H1 (cell line): ENCODE data around the gene CTNND2. TPM values are rescaled to one million over a fixed set of nuclear protein-coding genes. Genes with fewer than 3 reads are reported as not detected.
"Not testable (repeated sequence)": the region's sequence is repeated elsewhere in the genome, so short reads cannot be mapped to it uniquely, and the experiment has no call there.

Experiments used
- CTCF ChIA-PET: fragments of 300-600 bp; sonication (Branson Sonifier 250); formaldehyde crosslinking; loops from one replicate; lab custom pipeline; 2021; ENCODE audit not compliant: partially characterized antibody; lab: Charles Lee
- POLR2A ChIA-PET: fragments of 300-600 bp; sonication (Branson Sonifier 250); formaldehyde crosslinking; loops from one replicate; lab custom pipeline; 2021; ENCODE audit warnings: inconsistent platforms; ENCODE audit not compliant: partially characterized antibody; lab: Charles Lee
- DNase-seq, 2 experiments: peaks; one replicate each; pipeline versions ENCODE4 v3.0.0 to v3.0.0-alpha.2; 2010 to 2022; ENCODE audit warnings: low spot score in 2 of 2, low read depth in 1 of 2, mixed read lengths in 1 of 2
- FAIRE-seq: peaks from 2 replicates; lab custom pipeline; 2011; peaks lifted over from hg19 to GRCh38; lab: Jason Lieb, UNC
- H2AFZ ChIP-seq: 2 replicates; pipeline ENCODE4 v1.8.1; 2012; ENCODE audit warnings: low read length, inconsistent platforms
- H2AK5ac ChIP-seq: 2 replicates; pipeline ENCODE4 v1.6.1; 2013; ENCODE audit warnings: low read depth, low read length
- H2BK120ac ChIP-seq: replicated peaks from 2 replicates; pipeline ENCODE3; 2013; ENCODE audit warnings: low read depth, low read length, inconsistent platforms
- H2BK12ac ChIP-seq: 2 replicates; pipeline ENCODE4 v1.6.1; 2013; ENCODE audit warnings: low read depth, low read length
- H2BK15ac ChIP-seq: 2 replicates; pipeline ENCODE4 v1.6.1; 2013; ENCODE audit warnings: low read length
- H2BK20ac ChIP-seq: 2 replicates; pipeline ENCODE4 v1.6.1; 2013; ENCODE audit warnings: low read length
- H2BK5ac ChIP-seq: 2 replicates; pipeline ENCODE4 v1.6.1; 2013; ENCODE audit warnings: low read depth, low read length
- H3K14ac ChIP-seq: 2 replicates; pipeline ENCODE4 v1.6.1; 2013; ENCODE audit warnings: inconsistent platforms; ENCODE audit not compliant: insufficient read length
- H3K18ac ChIP-seq: 2 replicates; pipeline ENCODE4 v1.6.1; 2013; ENCODE audit warnings: low read length; ENCODE audit errors: extremely low read depth
- H3K23ac ChIP-seq: 2 replicates; pipeline ENCODE4 v1.6.1; 2013; ENCODE audit warnings: inconsistent platforms; ENCODE audit not compliant: insufficient read length
- H3K23me2 ChIP-seq: 2 replicates; pipeline ENCODE4 v1.6.1; 2013; ENCODE audit warnings: low read depth, low read length
- H3K27ac ChIP-seq: 2 replicates; pipeline ENCODE4 v1.6.1; 2011; ENCODE audit warnings: low read depth, low read length, inconsistent platforms
- H3K27me3 ChIP-seq, 4 experiments: replicated peaks in 1 of 4; 1 replicate in 1 of 4; 2 replicates in 3 of 4; pipeline versions ENCODE4 v1.6.1 to v1.8.1; 2011 to 2013; ENCODE audit warnings: low read length in 3 of 4, mild to moderate bottlenecking in 3 of 4, inconsistent platforms in 2 of 4, mixed read lengths in 2 of 4, moderate library complexity in 1 of 4; ENCODE audit not compliant: control insufficient read depth in 3 of 4, insufficient read depth in 3 of 4; ENCODE audit errors: extremely low read depth in 1 of 4
- H3K36me3 ChIP-seq, 4 experiments: 2 replicates each; pipeline versions ENCODE4 v1.6.1 to v1.8.1; 2011 to 2013; ENCODE audit warnings: mild to moderate bottlenecking in 4 of 4, low read length in 3 of 4, moderate library complexity in 2 of 4, control low read depth in 1 of 4, inconsistent platforms in 1 of 4; ENCODE audit not compliant: insufficient read depth in 4 of 4, control insufficient read depth in 2 of 4
- H3K4ac ChIP-seq: replicated peaks from 2 replicates; pipeline ENCODE3; 2013; ENCODE audit warnings: low read length, low read depth, mixed read lengths, inconsistent platforms; ENCODE audit not compliant: insufficient read length
- H3K4me1 ChIP-seq, 4 experiments: replicated peaks in 1 of 4; 1 replicate in 1 of 4; 2 replicates in 3 of 4; pipeline versions ENCODE4 v1.6.1 to v1.8.1; 2011 to 2013; ENCODE audit warnings: low read length in 3 of 4, inconsistent platforms in 2 of 4, mixed read lengths in 1 of 4; ENCODE audit not compliant: insufficient read depth in 4 of 4, control insufficient read depth in 3 of 4
- H3K4me2 ChIP-seq, 2 experiments: 2 replicates each; pipeline versions ENCODE4 v1.6.1 to v1.8.1; 2011 to 2013; ENCODE audit warnings: low read depth in 2 of 2, low read length in 2 of 2, control low read depth in 1 of 2, inconsistent platforms in 1 of 2, mild to moderate bottlenecking in 1 of 2; ENCODE audit not compliant: insufficient read depth in 1 of 2
- H3K4me3 ChIP-seq, 4 experiments: fragments of 200-600, 300-600 bp in 1 of 4; sonication (generic), shearing (Covaris generic), sonication (Bioruptor Twin) in 1 of 4; 2 replicates each; pipeline versions ENCODE4 v1.5.1 to v1.8.1; 2011 to 2016; ENCODE audit warnings: low read length in 4 of 4, low read depth in 3 of 4, control low read depth in 2 of 4, inconsistent platforms in 2 of 4, mild to moderate bottlenecking in 2 of 4, mixed read lengths in 1 of 4, moderate library complexity in 1 of 4; ENCODE audit not compliant: insufficient read depth in 2 of 4; ENCODE audit errors: extremely low read depth in 1 of 4
- H3K56ac ChIP-seq: replicated peaks from 2 replicates; pipeline ENCODE3; 2013; ENCODE audit warnings: low read depth, mild to moderate bottlenecking, mixed read lengths, low read length, inconsistent platforms; ENCODE audit not compliant: insufficient read length
- H3K79me1 ChIP-seq: 2 replicates; pipeline ENCODE4 v1.6.1; 2013; ENCODE audit warnings: low read depth, low read length, control low read depth
- H3K79me2 ChIP-seq, 2 experiments: 2 replicates each; pipeline versions ENCODE4 v1.6.1 to v1.8.1; 2012 to 2013; ENCODE audit warnings: low read length in 2 of 2, mild to moderate bottlenecking in 2 of 2, inconsistent platforms in 1 of 2; ENCODE audit not compliant: insufficient read depth in 2 of 2, control insufficient read depth in 1 of 2
- H3K9ac ChIP-seq, 4 experiments: replicated peaks in 1 of 4; 1 replicate in 1 of 4; 2 replicates in 3 of 4; pipeline versions ENCODE4 v1.6.1 to v1.8.1; 2011 to 2013; ENCODE audit warnings: low read depth in 3 of 4, low read length in 3 of 4, control low read depth in 2 of 4, mild to moderate bottlenecking in 2 of 4, moderate library complexity in 2 of 4, inconsistent platforms in 1 of 4; ENCODE audit errors: extremely low read depth in 1 of 4
- H3K9me3 ChIP-seq, 2 experiments: 2 replicates each; pipeline versions ENCODE4 v1.6.1 to v1.8.1; 2012 to 2013; ENCODE audit warnings: mild to moderate bottlenecking in 2 of 2, moderate library complexity in 2 of 2, control low read depth in 1 of 2, inconsistent platforms in 1 of 2, low read depth in 1 of 2, low read length in 1 of 2, mixed read lengths in 1 of 2; ENCODE audit not compliant: insufficient read depth in 2 of 2
- H4K20me1 ChIP-seq, 2 experiments: replicated peaks in 1 of 2; 2 replicates each; pipeline versions ENCODE3 to v1.8.1; 2011 to 2013; ENCODE audit warnings: inconsistent platforms in 2 of 2, low read length in 2 of 2, mild to moderate bottlenecking in 1 of 2; ENCODE audit not compliant: insufficient read depth in 2 of 2, control insufficient read depth in 1 of 2
- H4K5ac ChIP-seq: 2 replicates; pipeline ENCODE4 v1.6.1; 2013; ENCODE audit warnings: low read length, low read depth, mixed read lengths, inconsistent platforms; ENCODE audit not compliant: insufficient read length
- H4K8ac ChIP-seq: 2 replicates; pipeline ENCODE4 v1.8.0; 2013; ENCODE audit warnings: mild to moderate bottlenecking, moderate library complexity, low read length, inconsistent platforms; ENCODE audit not compliant: insufficient read depth; ENCODE audit errors: extremely low read depth
- H4K91ac ChIP-seq: replicated peaks from 2 replicates; pipeline ENCODE3; 2013; ENCODE audit warnings: low read length, mixed read lengths, inconsistent platforms; ENCODE audit not compliant: insufficient read length
- WGBS, 2 experiments: shearing (Covaris generic) in 1 of 2; methylation state at CpG; one replicate each; pipeline versions ENCODE4 v1.1.6 to v1.1.7; 2013 to 2015; ENCODE audit warnings: low lambda C conversion rate in 2 of 2, mixed read lengths in 2 of 2, inconsistent platforms in 1 of 2, low coverage in 1 of 2, missing lambda C conversion rate in 1 of 2; ENCODE audit not compliant: insufficient replicate concordance in 2 of 2, insufficient coverage in 1 of 2, insufficient read length in 1 of 2; ENCODE audit errors: extremely low coverage in 1 of 2, missing lambda C conversion rate in 1 of 2; 5-methylcytosine and 5-hydroxymethylcytosine counted together
- polyA plus RNA-seq, 7 experiments: library from polyadenylated mRNA; depleted of rRNA in 3 of 7; stranded (reverse) in 5 of 7; unstranded in 2 of 7; fragments of >200 nt in 5 of 7; fragments of 200-250 nt in 2 of 7; gene quantifications; 1 replicate in 5 of 7; 2 replicates in 1 of 7; 4 replicates in 1 of 7; pipeline versions ENCODE4 v1.2.1 to v1.2.3, GENCODE V29; 2011 to 2013; ENCODE audit warnings: missing spikeins in 2 of 7, mixed read lengths in 2 of 7
- total RNA-seq: library from RNA; stranded (reverse); fragmentation: NEBNext Ultra II Directional; extraction: Animal tissue kit (Norgen Biotek cat#: 25700); gene quantifications from 2 replicates; pipeline ENCODE4 v1.2.1, GENCODE V29; 2021

CTNND2 gene
- total and polyA plus RNA-seq, 2 of the 8 experiments (the other 6 are each of a cell fraction or from before 2014, with no cell fraction given): 7.4 to 14.2 TPM

GRCh38 chr5:11828566-11828965, 75.7 kb downstream of the CTNND2 start:
- WGBS, 2 experiments: 100% methylated on average over 1 of the region's 1 CpG; no CpG with 5 or more reads in 1 of the 2 experiments
- H2BK20ac ChIP-seq, DNase-seq, FAIRE-seq, H3K23ac ChIP-seq, H3K36me3 ChIP-seq, H4K8ac ChIP-seq, H2AFZ ChIP-seq, H4K20me1 ChIP-seq, H4K91ac ChIP-seq, H3K79me2 ChIP-seq, H3K4me3 ChIP-seq, H4K5ac ChIP-seq, H3K79me1 ChIP-seq, H3K23me2 ChIP-seq, CTCF ChIA-PET, POLR2A ChIA-PET, H2BK120ac ChIP-seq, H3K56ac ChIP-seq, H3K18ac ChIP-seq, H2BK5ac ChIP-seq, H2BK15ac ChIP-seq, H3K27ac ChIP-seq, H3K4ac ChIP-seq, H3K9ac ChIP-seq, H3K4me2 ChIP-seq, H3K14ac ChIP-seq, H3K4me1 ChIP-seq, H2BK12ac ChIP-seq, H2AK5ac ChIP-seq, H3K27me3 ChIP-seq: not testable (repeated sequence)
- H3K9me3 ChIP-seq: peaks cover 20 to 21% of the 10 kb centered on the region in 2 experiments
